Mononuclear cell (primary cell): Measurements from ENCODE around the gene TCF7L2. TPM values are rescaled to one million over a fixed set of nuclear protein-coding genes. Genes with fewer than 3 reads are reported as not detected.

ENCODE experiments used
- H3K27me3 ChIP-seq: 2 replicates; pipeline ENCODE4 v1.6.0; 2011; ENCODE audit warnings: low read length, control low read depth; ENCODE audit not compliant: insufficient read depth
- H3K4me1 ChIP-seq: 2 replicates; pipeline ENCODE4 v1.5.1; 2011; ENCODE audit warnings: mild to moderate bottlenecking, low read length, control low read depth; ENCODE audit not compliant: insufficient read depth
- H3K4me3 ChIP-seq: 2 replicates; pipeline ENCODE4 v1.5.1; 2011; ENCODE audit warnings: mild to moderate bottlenecking, low read length, moderate library complexity
- H3K9me3 ChIP-seq: 2 replicates; pipeline ENCODE4 v1.5.1; 2011; ENCODE audit warnings: low read depth, mild to moderate bottlenecking, control low read depth, low read length
- total RNA-seq: library from RNA; depleted of rRNA; stranded (reverse); fragments of >200 nt; gene quantifications from one replicate; pipeline ENCODE4 v1.2.3, GENCODE V29; 2012

Gene TCF7L2
- total RNA-seq, 1 donor: 8.1 TPM

GRCh38 chr10:113113918-113114317 lies 163.9 kb downstream of the TCF7L2 start:
- Histone ChIP-seq H3K4me3 (no peak overlapping the region), H3K9me3 (no peaks in the 10 kb centered on the region), H3K4me1 (no peaks in the 10 kb centered on the region), H3K27me3 (no peaks in the 10 kb centered on the region)

- Histone ChIP-seq H3K9me3 (no peaks in the 10 kb centered on the region), H3K4me1 (no peaks in the 10 kb centered on the region), H3K4me3 (no peak overlapping the region), H3K27me3 (no peaks in the 10 kb centered on the region)
Measured at GRCh38 chr10:113115556-113115955, 165.5 kb downstream of the TCF7L2 start.

DNA sequence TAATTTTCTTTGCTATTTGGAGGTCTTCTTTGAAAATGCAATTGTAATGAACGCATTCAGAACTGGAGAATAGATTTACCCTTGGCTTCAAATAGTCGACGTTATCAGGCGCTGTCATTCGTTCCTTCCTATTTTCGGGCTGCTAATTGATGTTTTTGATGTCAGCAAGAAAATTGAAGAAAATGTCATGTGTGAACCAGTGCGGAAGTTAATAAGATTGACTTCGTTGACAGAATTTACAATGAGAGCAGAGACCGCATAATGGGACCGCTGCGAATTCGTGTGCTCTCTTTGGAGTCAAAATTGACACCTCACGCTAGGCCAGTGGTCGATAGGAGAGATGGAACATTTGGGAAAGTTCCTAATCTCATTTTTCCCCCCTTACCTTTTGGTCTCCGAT lies 168.8 kb downstream of the TCF7L2 start:
- Histone ChIP-seq H3K9me3 (no peaks in the 10 kb centered on the region), H3K4me3 (no peak overlapping the region), H3K4me1 (peaks cover 5% of the 10 kb centered on the region), H3K27me3 (no peaks in the 10 kb centered on the region)

- Histone ChIP-seq H3K4me1 (peaks cover 5% of the 10 kb centered on the region), H3K27me3 (no peaks in the 10 kb centered on the region), H3K9me3 (no peaks in the 10 kb centered on the region), H3K4me3 (no peak overlapping the region)
Measured at GRCh38 chr10:113119801-113120200, 169.8 kb downstream of the TCF7L2 start.

- Histone ChIP-seq H3K4me1 (peaks cover 6% of the 10 kb centered on the region), H3K4me3 (no peak overlapping the region), H3K9me3 (no peaks in the 10 kb centered on the region), H3K27me3 (peaks cover 10% of the 10 kb centered on the region)
Measured at GRCh38 chr10:113121153-113121552, 171.1 kb downstream of the TCF7L2 start.

DNA sequence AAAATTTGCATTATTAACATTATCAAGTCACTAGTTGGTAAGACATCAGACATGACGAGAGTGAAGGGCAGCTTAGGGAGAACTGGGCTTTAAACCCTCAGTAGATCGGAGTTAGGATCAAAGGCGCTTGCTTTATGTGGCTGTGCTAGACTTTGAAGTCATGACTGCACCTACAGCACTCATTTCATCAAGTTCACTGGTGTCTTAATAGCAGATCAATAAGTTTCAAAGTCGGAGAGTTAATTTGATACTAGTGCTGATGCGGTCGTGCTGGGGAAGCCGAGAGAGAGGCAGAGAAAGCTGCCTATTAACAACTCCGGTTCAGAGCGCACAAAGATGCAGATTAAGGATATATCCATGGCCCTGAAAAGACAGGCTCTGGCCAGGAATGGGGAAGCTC lies 172.9 kb downstream of the TCF7L2 start:
- Histone ChIP-seq H3K9me3 (no peaks in the 10 kb centered on the region), H3K4me3 (no peak overlapping the region), H3K27me3 (peaks cover 20% of the 10 kb centered on the region), H3K4me1 (peaks cover 17% of the 10 kb centered on the region)

DNA sequence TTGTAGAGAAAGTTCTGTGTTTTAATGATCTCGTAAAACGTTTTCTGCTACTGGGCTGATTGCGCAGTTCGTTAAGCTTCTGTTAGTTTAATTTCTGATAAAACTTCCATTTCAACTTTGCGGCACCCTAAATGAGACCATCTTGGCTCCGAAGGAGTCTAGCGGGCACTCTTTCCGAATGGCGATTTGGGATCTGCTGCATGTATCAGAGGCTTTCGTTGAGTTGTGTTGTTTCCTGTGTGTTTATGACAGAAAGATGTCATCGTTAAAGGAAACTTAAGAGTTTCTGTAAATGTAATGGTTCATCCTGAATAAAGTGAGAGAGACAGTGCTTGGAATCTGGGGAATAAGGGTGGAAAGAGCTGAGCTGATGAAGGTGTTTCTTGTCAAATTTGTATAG lies 174.7 kb downstream of the TCF7L2 start:
- Histone ChIP-seq H3K4me3 (no peak overlapping the region), H3K27me3 (peaks cover 20% of the 10 kb centered on the region), H3K9me3 (no peaks in the 10 kb centered on the region), H3K4me1 (peaks cover 17% of the 10 kb centered on the region)

DNA sequence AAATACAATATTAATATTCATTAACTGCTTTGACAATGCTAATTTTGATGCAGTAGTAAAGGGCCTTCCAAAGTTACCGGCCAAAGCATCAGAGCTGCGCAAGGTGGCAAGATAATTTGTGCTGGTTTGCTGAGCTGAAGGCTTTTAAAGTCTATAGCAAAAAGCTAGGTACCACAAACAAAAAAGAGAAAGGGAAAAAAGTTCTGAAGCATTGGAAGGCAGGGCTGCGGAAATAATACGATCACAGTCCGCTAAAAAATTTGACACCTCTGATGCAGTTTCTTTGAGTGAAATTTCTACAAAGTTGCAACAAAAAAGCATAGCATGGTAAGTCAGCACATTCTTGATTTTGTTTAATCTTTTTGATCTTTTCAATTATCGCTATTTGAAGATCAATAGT lies 175.6 kb downstream of the TCF7L2 start:
- Histone ChIP-seq H3K4me3 (no peak overlapping the region), H3K4me1 (peaks cover 17% of the 10 kb centered on the region), H3K9me3 (no peaks in the 10 kb centered on the region), H3K27me3 (peaks cover 20% of the 10 kb centered on the region)

GRCh38 chr10:113126229-113127201 lies 176.5 kb downstream of the TCF7L2 start:
- Histone ChIP-seq H3K27me3 (peaks cover 20% of the 10 kb centered on the region), H3K4me1 (peaks cover 12% of the 10 kb centered on the region), H3K4me3 (no peak overlapping the region), H3K9me3 (no peaks in the 10 kb centered on the region)

GRCh38 chr10:113127261-113127900 lies 177.3 kb downstream of the TCF7L2 start:
- H3K9me3 ChIP-seq: no peaks in the 10 kb centered on the region
- no peak overlapping the region for H3K4me3 ChIP-seq
- peaks cover 20% of the 10 kb centered on the region for H3K27me3 ChIP-seq
- peaks cover 12% of the 10 kb centered on the region for H3K4me1 ChIP-seq

GRCh38 chr10:113127901-113128283 lies 177.8 kb downstream of the TCF7L2 start:
- H3K4me1 ChIP-seq: peaks cover 12% of the 10 kb centered on the region
- no peaks in the 10 kb centered on the region for H3K9me3 ChIP-seq
- H3K4me3 ChIP-seq: no peak overlapping the region
- peaks cover 20% of the 10 kb centered on the region for H3K27me3 ChIP-seq

- Histone ChIP-seq H3K27me3 (peaks cover 20% of the 10 kb centered on the region), H3K9me3 (no peaks in the 10 kb centered on the region), H3K4me3 (no peak overlapping the region), H3K4me1 (peaks cover 12% of the 10 kb centered on the region)
Measured at GRCh38 chr10:113128450-113129070, 178.5 kb downstream of the TCF7L2 start.

DNA sequence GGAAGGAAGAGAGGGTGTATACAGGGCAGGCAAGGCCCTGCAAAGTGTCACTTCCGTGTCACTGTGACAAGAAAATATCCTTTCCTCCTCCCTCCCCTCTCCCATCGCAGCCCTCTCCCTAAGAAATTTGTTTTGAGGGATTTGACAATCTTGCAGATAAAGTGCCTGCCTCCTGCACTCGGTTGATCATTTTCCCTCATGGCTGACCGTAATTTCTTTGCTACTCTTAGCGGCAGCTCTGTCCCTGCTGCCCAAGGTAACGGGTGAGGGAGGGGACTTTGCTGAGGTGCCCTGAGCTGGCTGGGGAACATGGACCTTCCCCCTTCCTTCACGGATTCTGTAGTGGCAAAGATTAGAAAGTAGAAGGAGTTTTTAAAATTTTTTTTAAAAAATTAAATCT lies 179.1 kb downstream of the TCF7L2 start:
- Histone ChIP-seq H3K4me1 (peaks cover 12% of the 10 kb centered on the region), H3K9me3 (no peaks in the 10 kb centered on the region), H3K4me3 (no peak overlapping the region), H3K27me3 (peaks cover 20% of the 10 kb centered on the region)

DNA sequence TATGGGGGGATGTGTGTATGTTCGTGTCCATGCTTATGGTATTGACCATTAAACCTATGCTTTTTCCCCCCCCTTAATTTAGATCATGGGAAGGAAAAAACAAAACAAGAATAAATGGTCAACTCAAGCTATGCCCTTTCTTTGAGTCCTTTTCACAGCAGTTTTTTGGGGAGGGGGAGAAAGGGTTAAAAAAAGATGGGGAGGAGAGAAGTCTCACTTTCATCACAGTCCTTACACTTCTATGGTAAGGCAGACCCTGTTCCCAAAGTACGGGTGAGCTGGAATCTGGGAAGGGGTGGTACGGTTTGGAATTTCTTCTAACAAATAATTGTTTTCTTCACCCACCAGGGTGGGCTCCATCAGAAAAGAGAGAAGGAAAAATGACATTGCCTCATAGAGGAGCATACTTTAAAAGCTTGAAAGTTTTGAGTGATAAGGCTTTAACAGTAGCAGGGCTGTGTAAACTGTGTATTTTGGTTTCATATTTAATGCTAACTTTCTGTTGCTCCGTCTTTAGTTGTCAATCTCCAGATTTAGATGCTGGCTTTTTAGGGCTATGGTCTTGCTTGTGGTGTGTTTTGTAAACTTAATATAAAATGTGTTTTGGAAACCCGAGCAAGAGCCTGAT lies 180.1 kb downstream of the TCF7L2 start:
- Histone ChIP-seq H3K9me3 (no peaks in the 10 kb centered on the region), H3K27me3 (peaks cover 20% of the 10 kb centered on the region), H3K4me1 (peaks cover 12% of the 10 kb centered on the region), H3K4me3 (no peak overlapping the region)
